Mesodermal cell (in vitro differentiated cells): ENCODE measurements around the gene CCDC83.
"Not testable (repeated sequence)": the region's sequence is repeated elsewhere in the genome, so short reads cannot be mapped to it uniquely, and the experiment has no call there.

ENCODE experiments used
- H3K27ac ChIP-seq: 2 replicates; pipeline ENCODE4 v1.7.0; 2013; ENCODE audit warnings: mild to moderate bottlenecking, low read depth, low read length, moderate library complexity; ENCODE audit not compliant: severe bottlenecking
- H3K36me3 ChIP-seq: 2 replicates; pipeline ENCODE4 v1.7.1; 2013; ENCODE audit warnings: mild to moderate bottlenecking, low read length, moderate library complexity; ENCODE audit not compliant: control insufficient read depth, insufficient read depth
- H3K4me1 ChIP-seq: one replicate; pipeline ENCODE4 v1.7.1; 2013; ENCODE audit warnings: mild to moderate bottlenecking, low read length; ENCODE audit not compliant: insufficient read depth, control insufficient read depth, poor library complexity, severe bottlenecking
- H3K4me3 ChIP-seq: 2 replicates; pipeline ENCODE4 v1.7.0; 2013; ENCODE audit warnings: low read length, control low read depth, mild to moderate bottlenecking; ENCODE audit not compliant: insufficient read depth, poor library complexity, severe bottlenecking; ENCODE audit errors: extremely low read depth
- H3K9me3 ChIP-seq: 2 replicates; pipeline ENCODE4 v1.7.1; 2013; ENCODE audit warnings: mild to moderate bottlenecking, low read length, moderate library complexity; ENCODE audit not compliant: control insufficient read depth
- WGBS, 2 experiments: methylation state at CpG; one replicate each; pipeline ENCODE4 v1.1.5; 2013; ENCODE audit warnings: missing lambda C conversion rate in 2 of 2; ENCODE audit not compliant: insufficient coverage in 2 of 2; 5-methylcytosine and 5-hydroxymethylcytosine counted together

Gene CCDC83

GRCh38 chr11:85854557-85855340, 434 bp upstream of the CCDC83 start:
- H3K4me3 ChIP-seq: peak overlapping the region; percentile 34
- H3K4me1 ChIP-seq: peaks cover 7% of the 10 kb centered on the region
- peaks cover 7% of the 10 kb centered on the region for H3K9me3 ChIP-seq
- H3K36me3 ChIP-seq: no peaks in the 10 kb centered on the region
- peak overlapping the region; percentile 78 for H3K27ac ChIP-seq
- WGBS, 2 experiments: 3 to 5% methylated on average over 29 to 42 of the region's 62 CpGs

GRCh38 chr11:85857098-85857497, 1.9 kb downstream of the CCDC83 start:
- peaks cover 7% of the 10 kb centered on the region for H3K4me1 ChIP-seq
- no peak overlapping the region for H3K4me3 ChIP-seq
- no peak overlapping the region for H3K27ac ChIP-seq
- WGBS, 2 experiments: 86 to 94% methylated on average over 7 to 9 of the region's 10 CpGs
- H3K36me3 ChIP-seq: no peaks in the 10 kb centered on the region
- H3K9me3 ChIP-seq: peaks cover 2% of the 10 kb centered on the region

DNA sequence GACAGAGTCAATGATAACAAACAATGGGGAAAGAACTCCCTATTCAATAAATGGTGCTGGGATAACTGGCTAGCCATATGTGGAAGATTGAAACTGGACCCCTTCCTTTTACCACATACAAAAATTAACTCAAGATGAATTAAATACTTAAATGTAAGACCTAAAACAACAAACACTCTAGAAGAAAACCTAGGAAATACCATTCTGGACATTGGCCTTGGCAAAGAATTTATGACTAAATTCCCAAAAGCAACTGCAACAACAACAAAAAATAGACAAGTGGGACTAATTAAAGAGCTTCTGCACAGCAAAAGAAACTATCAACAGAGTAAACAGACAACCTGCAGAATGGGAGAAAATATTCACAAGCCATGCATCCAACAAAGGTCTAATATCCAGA, 4.4 kb downstream of the CCDC83 start:
- not testable (repeated sequence) for H3K27ac ChIP-seq, H3K4me1 ChIP-seq, H3K9me3 ChIP-seq, H3K4me3 ChIP-seq, H3K36me3 ChIP-seq

DNA sequence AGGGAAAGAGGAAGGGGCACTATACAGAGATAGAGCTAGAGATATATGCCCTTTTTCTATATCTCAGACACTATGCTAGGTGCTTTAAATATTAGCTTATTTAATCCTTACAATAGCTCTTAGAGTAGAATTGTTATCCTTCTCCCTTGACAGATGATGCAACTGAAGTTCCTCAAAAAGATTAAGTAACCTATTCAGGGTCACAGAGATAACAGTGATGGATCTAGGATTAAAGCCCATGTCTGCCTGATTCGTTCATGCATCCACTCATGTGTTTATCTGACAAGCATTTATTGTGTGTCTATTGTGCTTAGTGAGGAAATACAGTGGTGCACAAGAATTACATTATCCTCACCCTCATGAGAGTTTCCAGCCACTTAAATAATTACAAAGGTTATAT, 8.7 kb downstream of the CCDC83 start:
- no peaks in the 10 kb centered on the region for H3K36me3 ChIP-seq
- no CpG with 5 or more reads among the region's 1 CpG for WGBS, 2 experiments
- H3K4me3 ChIP-seq: no peak overlapping the region
- no peak overlapping the region for H3K27ac ChIP-seq
- peaks cover 3% of the 10 kb centered on the region for H3K4me1 ChIP-seq
- H3K9me3 ChIP-seq: no peaks in the 10 kb centered on the region

DNA sequence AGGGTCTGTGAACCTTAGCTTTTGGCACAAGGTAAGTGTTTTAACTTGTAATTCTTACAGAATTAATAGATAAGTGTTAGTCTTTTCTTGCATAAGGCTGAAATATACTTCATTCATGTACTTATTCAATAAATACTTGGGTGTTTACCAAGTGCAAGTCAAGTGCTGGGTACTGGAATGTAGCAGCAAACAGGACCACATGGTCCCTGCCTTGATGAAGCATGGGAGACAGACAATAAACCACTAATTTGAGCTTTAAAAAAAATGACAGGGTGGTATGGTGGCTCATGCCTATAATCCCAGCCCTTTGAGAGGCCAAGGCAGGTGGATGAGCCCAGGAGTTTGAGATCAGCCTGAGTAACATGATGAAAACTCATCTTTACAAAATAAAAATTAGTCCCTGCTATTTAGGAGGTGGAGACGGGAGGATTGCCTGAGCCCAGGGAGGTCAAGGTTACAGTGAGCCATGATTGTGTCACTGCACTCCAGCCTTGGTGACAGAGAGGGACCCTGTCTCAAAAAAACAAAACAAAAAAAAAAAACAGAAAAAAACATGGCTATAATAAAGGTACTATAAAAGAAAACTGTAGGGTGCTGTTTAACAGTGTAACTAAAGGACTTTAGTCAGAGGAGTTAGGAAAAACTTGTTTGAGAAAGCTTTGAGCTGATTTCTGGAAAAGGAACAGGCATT, 11.1 kb downstream of the CCDC83 start:
- H3K36me3 ChIP-seq: no peaks in the 10 kb centered on the region
- no peak overlapping the region for H3K27ac ChIP-seq
- peaks cover 3% of the 10 kb centered on the region for H3K4me1 ChIP-seq
- H3K4me3 ChIP-seq: no peak overlapping the region
- no peaks in the 10 kb centered on the region for H3K9me3 ChIP-seq
- WGBS, 2 experiments: no CpG with 5 or more reads among the region's 1 CpG

DNA sequence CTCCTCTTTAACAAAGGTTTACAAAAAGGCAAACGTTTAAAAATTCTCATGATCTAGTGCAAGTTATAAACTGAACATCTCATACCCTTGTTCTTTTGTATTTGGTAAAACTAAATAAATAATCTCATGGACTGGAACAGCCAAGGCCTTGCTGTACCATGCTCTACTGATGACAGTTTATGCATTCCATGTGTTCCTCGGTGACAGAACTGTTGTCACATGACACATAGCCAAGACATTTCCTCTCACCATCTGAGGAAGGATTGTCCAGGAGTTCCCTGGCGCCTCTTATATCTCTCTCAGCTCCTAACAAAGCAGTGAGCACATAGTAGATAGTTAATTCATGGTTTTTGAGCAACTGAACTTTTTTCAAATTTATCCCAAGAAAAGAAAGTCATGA, 12.6 kb downstream of the CCDC83 start:
- H3K4me3 ChIP-seq: no peak overlapping the region
- H3K9me3 ChIP-seq: no peaks in the 10 kb centered on the region
- no peak overlapping the region for H3K27ac ChIP-seq
- H3K36me3 ChIP-seq: no peaks in the 10 kb centered on the region
- WGBS, 2 experiments: 43% methylated on average over 1 of the region's 3 CpGs; no CpG with 5 or more reads in 1 of the 2 experiments
- peaks cover 3% of the 10 kb centered on the region for H3K4me1 ChIP-seq

DNA sequence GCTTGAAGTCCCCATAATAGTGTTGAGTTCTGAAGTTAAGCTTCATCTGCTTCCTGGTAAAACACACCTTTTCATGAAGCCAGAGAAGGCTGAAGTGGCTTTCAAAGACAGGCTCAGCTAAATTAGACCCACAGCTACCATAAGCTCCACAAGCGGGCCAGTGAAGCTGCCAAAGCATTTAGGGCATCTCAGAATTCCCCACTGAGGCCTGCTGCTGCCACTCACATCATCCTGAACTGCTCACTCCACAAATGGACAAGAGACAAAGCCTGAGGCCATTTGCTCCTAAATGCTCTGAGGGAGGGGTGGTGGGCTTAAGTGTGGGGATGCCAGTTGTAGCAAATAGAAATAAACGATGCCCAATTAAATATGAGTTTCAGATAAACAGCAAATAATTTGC, 14.6 kb downstream of the CCDC83 start:
- no peaks in the 10 kb centered on the region for H3K36me3 ChIP-seq
- no peak overlapping the region for H3K4me3 ChIP-seq
- no peak overlapping the region for H3K27ac ChIP-seq
- peaks cover 3% of the 10 kb centered on the region for H3K4me1 ChIP-seq
- WGBS, 2 experiments: no CpG with 5 or more reads among the region's 2 CpGs
- H3K9me3 ChIP-seq: no peaks in the 10 kb centered on the region

GRCh38 chr11:85874265-85874664, 19.1 kb downstream of the CCDC83 start:
- 100% methylated on average over 1 of the region's 1 CpG; no CpG with 5 or more reads in 1 of the 2 experiments for WGBS, 2 experiments
- no peak overlapping the region for H3K4me3 ChIP-seq
- H3K4me1 ChIP-seq: no peaks in the 10 kb centered on the region
- H3K36me3 ChIP-seq: no peaks in the 10 kb centered on the region
- no peak overlapping the region for H3K27ac ChIP-seq
- no peaks in the 10 kb centered on the region for H3K9me3 ChIP-seq

- Histone ChIP-seq H3K27ac (no peak overlapping the region), H3K36me3 (no peaks in the 10 kb centered on the region), H3K9me3 (no peaks in the 10 kb centered on the region), H3K4me3 (no peak overlapping the region), H3K4me1 (no peaks in the 10 kb centered on the region)
- WGBS, 2 experiments: 91 to 94% methylated on average over 1 of the region's 1 CpG
Measured at GRCh38 chr11:85875505-85875904, 20.3 kb downstream of the CCDC83 start.

DNA sequence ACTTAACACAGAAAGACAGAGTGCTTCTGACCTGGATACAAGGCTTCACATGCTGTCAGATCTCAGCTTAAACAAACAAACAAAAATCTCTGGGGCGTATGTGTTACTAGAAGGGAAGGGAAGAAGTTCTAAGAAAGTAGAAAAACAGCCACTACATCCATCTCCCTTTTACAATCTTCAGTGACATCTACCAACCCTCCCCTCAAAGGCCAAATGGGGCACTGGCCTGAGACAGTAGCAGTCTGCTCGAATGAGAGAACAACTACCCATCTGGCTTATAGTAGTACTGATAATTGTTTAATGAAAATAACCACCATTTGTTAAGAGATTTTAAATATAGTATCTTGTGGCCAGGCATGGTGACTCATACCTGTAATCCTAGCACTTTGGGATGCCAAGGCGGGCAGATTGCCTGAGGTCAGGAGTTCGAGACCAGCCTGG, 29.4 kb downstream of the CCDC83 start:
- no peaks in the 10 kb centered on the region for H3K36me3 ChIP-seq
- peaks cover 11% of the 10 kb centered on the region for H3K4me1 ChIP-seq
- no peak overlapping the region for H3K4me3 ChIP-seq
- WGBS, 2 experiments: 86% methylated on average over 2 of the region's 4 CpGs; no CpG with 5 or more reads in 1 of the 2 experiments
- peak overlapping the region; percentile 24 for H3K27ac ChIP-seq
- no peaks in the 10 kb centered on the region for H3K9me3 ChIP-seq
